HEK293T (cell line): ENCODE measurements around the gene LRRC4C.

ENCODE experiments used
- ARNT ChIP-seq: fragments of 450-650 bp; IDR thresholded peaks from 2 replicates; pipeline ENCODE4 v1.6.1; 2017; ENCODE audit warnings: mild to moderate bottlenecking
- CTBP1 ChIP-seq: fragments of 450-650 bp; IDR thresholded peaks from 2 replicates; pipeline ENCODE4 v1.6.1; 2016; ENCODE audit warnings: borderline replicate concordance
- FOXK2 ChIP-seq: fragments of 450-650 bp; IDR thresholded peaks from 2 replicates; pipeline ENCODE4 v1.6.1; 2016; ENCODE audit warnings: mild to moderate bottlenecking
- HDGF ChIP-seq: fragments of 450-650 bp; IDR thresholded peaks from 2 replicates; pipeline ENCODE4 v1.6.1; 2017; ENCODE audit warnings: antibody characterized with exemption, borderline replicate concordance
- NFRKB ChIP-seq: fragments of 450-650 bp; IDR thresholded peaks from 2 replicates; pipeline ENCODE4 v1.6.1; 2016; ENCODE audit warnings: mild to moderate bottlenecking, moderate library complexity
- SP1 ChIP-seq: fragments of 450-650 bp; IDR thresholded peaks from 2 replicates; pipeline ENCODE4 v1.6.1; 2017
- SUZ12 ChIP-seq: fragments of 450-650 bp; IDR thresholded peaks from 2 replicates; pipeline ENCODE4 v1.6.1; 2016; ENCODE audit warnings: mild to moderate bottlenecking
- TARDBP ChIP-seq: fragments of 450-650 bp; IDR thresholded peaks from 2 replicates; pipeline ENCODE4 v1.6.1; 2016

DNA sequence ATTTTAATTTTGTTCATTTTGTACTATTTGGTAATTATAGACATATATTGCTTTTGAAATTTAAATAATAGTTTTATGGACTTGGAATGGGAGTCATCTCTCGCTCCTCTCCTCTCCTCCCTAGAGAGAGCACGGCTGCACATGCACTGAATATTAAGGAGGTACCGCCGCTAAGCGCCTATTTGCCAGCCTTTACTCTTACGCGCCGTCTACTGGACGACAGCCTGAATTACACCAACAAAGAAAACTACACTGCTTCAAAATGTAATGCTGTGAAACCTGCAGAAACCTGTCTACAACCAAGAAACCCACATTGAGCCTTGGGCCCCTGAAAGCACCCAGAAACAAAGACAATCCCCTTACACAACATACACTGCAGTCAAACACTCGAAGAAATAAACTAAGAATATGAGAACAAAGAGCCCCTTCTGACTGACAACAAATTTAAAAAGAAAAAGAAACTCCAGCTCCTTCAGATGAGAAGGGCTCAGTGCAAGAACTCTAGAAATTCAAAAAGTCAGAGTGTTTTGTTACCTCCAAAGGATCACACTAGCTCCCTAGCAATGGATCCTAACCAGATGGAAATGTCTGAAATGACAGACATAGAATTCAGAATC lies 737.2 kb downstream of the LRRC4C start:
- TF ChIP-seq TARDBP (no peak), SP1 (no peak), SUZ12 (no peak), NFRKB (no peak), CTBP1 (no peak), HDGF (no peak), ARNT (no peak), FOXK2 (no peak)
